ENCODE data around the gene NPPC. TPM values are rescaled to one million over a fixed set of nuclear protein-coding genes. Genes with fewer than 3 reads are reported as not detected.
A peak's percentile ranks its signal among the peaks of the same experiment; 100 is the strongest.

Gene NPPC
- total RNA-seq, 1 experiment from 2014 or later, result not detected

- no peak for DNase-seq (ENCODE audit: low read depth)
These were observed 9.0 kb upstream of the NPPC start for GRCh38 chr2:231935207-231935524.

GRCh38 chr2:231934441-231935206 lies 8.4 kb upstream of the NPPC start:
- no peak for DNase-seq (ENCODE audit: low read depth)

GRCh38 chr2:231933916-231934401 lies 7.8 kb upstream of the NPPC start:
- no peak for DNase-seq (ENCODE audit: low read depth)

GRCh38 chr2:231932985-231933915 lies 7.1 kb upstream of the NPPC start:
- DNase-seq (ENCODE audit: low read depth), result no peak

- no peak for DNase-seq (ENCODE audit: low read depth)
These were observed 6.4 kb upstream of the NPPC start for GRCh38 chr2:231932711-231932970.

- no peak for DNase-seq (ENCODE audit: low read depth)
These were observed 5.3 kb upstream of the NPPC start for GRCh38 chr2:231931481-231931915.

GRCh38 chr2:231930593-231931281 lies 4.5 kb upstream of the NPPC start:
- DNase-seq (ENCODE audit: low read depth), result no peak

GRCh38 chr2:231929961-231930592 lies 3.9 kb upstream of the NPPC start:
- no peak for DNase-seq (ENCODE audit: low read depth)

- no peak for DNase-seq (ENCODE audit: low read depth)
These were observed 2.9 kb upstream of the NPPC start for GRCh38 chr2:231928901-231929725.

GRCh38 chr2:231928481-231928880 lies 2.3 kb upstream of the NPPC start:
- DNase-seq (ENCODE audit: low read depth), result no peak

GRCh38 chr2:231927566-231927890 lies 1.3 kb upstream of the NPPC start:
- DNase-seq (ENCODE audit: low read depth), result no peak

GRCh38 chr2:231926761-231927565 lies 767 bp upstream of the NPPC start:
- DNase-seq (ENCODE audit: low read depth), result no peak

- DNase-seq (ENCODE audit: low read depth), result peak; percentile 88
These were observed 655 bp downstream of the NPPC start for GRCh38 chr2:231925303-231926179.

GRCh38 chr2:231924889-231925275 lies 1.3 kb downstream of the NPPC start:
- DNase-seq (ENCODE audit: low read depth), result no peak

- no peak for DNase-seq (ENCODE audit: low read depth)
These were observed 2.0 kb downstream of the NPPC start for GRCh38 chr2:231923951-231924888.

- DNase-seq (ENCODE audit: low read depth), result no peak
These were observed 3.2 kb downstream of the NPPC start for GRCh38 chr2:231923010-231923344.

GRCh38 chr2:231922311-231923009 lies 3.7 kb downstream of the NPPC start:
- DNase-seq (ENCODE audit: low read depth), result no peak

- DNase-seq (ENCODE audit: low read depth), result no peak
These were observed 5.4 kb downstream of the NPPC start for GRCh38 chr2:231920795-231921194.
